DOHH2 (cell line): ENCODE measurements around the gene E2F6.

Experiments used
- EZH2phosphoT487 ChIP-seq: fragments of 200-600 bp; sonication (generic); IDR thresholded peaks from 2 replicates; pipeline ENCODE4 v1.6.1; 2017; ENCODE audit warnings: borderline replicate concordance, mild to moderate bottlenecking, antibody characterized with exemption, low read length, moderate library complexity, mixed read lengths
- TF ChIP-seq, protein P1 (sequence below): fragments of 200-600 bp; sonication (generic); IDR thresholded peaks from one replicate; pipeline ENCODE4 v1.5.1; 2014; ENCODE audit warnings: antibody characterized with exemption, mild to moderate bottlenecking, low read depth, low read length; ENCODE audit not compliant: poor library complexity, severe bottlenecking

DNA sequence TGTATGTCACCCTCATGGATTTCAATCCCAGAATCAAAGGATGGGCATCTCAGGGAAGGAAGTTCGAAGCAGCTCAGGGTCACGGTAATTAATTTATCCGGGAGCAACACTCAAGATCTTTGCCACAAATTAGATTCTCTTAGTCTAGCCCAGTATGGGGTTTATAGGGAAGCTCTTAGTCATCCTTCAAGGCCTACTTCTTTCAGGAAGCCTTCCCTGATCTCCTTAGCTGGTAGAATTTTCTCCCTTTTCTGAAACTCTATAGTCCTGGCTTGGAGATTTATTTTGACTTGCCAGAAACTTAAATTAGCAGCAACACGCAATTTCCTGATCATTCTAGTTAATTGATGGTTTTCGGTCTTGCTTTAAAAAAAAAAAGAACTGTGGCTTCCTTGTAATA, 47.4 kb upstream of the E2F6 start:
- TF ChIP-seq, protein P1, sequence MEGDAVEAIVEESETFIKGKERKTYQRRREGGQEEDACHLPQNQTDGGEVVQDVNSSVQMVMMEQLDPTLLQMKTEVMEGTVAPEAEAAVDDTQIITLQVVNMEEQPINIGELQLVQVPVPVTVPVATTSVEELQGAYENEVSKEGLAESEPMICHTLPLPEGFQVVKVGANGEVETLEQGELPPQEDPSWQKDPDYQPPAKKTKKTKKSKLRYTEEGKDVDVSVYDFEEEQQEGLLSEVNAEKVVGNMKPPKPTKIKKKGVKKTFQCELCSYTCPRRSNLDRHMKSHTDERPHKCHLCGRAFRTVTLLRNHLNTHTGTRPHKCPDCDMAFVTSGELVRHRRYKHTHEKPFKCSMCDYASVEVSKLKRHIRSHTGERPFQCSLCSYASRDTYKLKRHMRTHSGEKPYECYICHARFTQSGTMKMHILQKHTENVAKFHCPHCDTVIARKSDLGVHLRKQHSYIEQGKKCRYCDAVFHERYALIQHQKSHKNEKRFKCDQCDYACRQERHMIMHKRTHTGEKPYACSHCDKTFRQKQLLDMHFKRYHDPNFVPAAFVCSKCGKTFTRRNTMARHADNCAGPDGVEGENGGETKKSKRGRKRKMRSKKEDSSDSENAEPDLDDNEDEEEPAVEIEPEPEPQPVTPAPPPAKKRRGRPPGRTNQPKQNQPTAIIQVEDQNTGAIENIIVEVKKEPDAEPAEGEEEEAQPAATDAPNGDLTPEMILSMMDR, result no peak
- TF ChIP-seq EZH2phosphoT487, result no peak
